HCT116 (cell line): Measurements from ENCODE around the gene IL6R. TPM values are rescaled to one million over a fixed set of nuclear protein-coding genes. Genes with fewer than 3 reads are reported as not detected.

Source experiments
- ATAC-seq: fragments of 200-7000 bp; cut with Tn5 transposase; 2 replicates; pipeline ENCODE4 v1.9.1; 2020; ENCODE audit warnings: mild to moderate bottlenecking, moderate library complexity
- BruUV-seq: library from RNA; stranded (reverse); fragments of 400-500 nt; replicated peaks from 2 replicates; lab custom pipeline; 2021; lab: Mats Ljungman, UMichigan
- CTCF ChIA-PET: fragments of 300-600 bp; sonication (Branson Sonifier 250); formaldehyde crosslinking; loops from one replicate; lab custom pipeline; 2021; ENCODE audit warnings: antibody characterized with exemption; lab: Charles Lee
- POLR2A ChIA-PET: fragments of 300-600, 350-600 bp; sonication (Branson Sonifier 250); formaldehyde crosslinking; loops from one replicate; lab custom pipeline; 2021; ENCODE audit warnings: antibody characterized with exemption; lab: Charles Lee
- RAD21 ChIA-PET, 2 experiments: fragments of 300-600 bp; sonication (Branson Sonifier 250); formaldehyde crosslinking; loops; one replicate each; lab custom pipeline; 2023; ENCODE audit warnings: low total read pairs in 2 of 2; ENCODE audit not compliant: uncharacterized antibody in 2 of 2, unreplicated experiment in 2 of 2, low non-redundant PET in 1 of 2; lab: Charles Lee
- DNase-seq: peaks from one replicate; pipeline ENCODE4 v3.0.0-alpha.2; 2010; ENCODE audit warnings: low read depth, low spot score
- H2AFZ ChIP-seq: fragments of 200-600 bp; shearing (Covaris generic), sonication (generic); 2 replicates; pipeline ENCODE4 v1.6.1; 2017; ENCODE audit warnings: low read depth, mixed run types, mixed read lengths, antibody characterized with exemption, low read length; ENCODE audit not compliant: poor library complexity, severe bottlenecking
- H3K27ac ChIP-seq: 2 replicates; pipeline ENCODE4 v1.5.1; 2012; ENCODE audit warnings: low read depth, low read length
- H3K27me3 ChIP-seq: fragments of 200-600 bp; sonication (generic); 2 replicates; pipeline ENCODE4 v1.6.1; 2016; ENCODE audit warnings: mixed run types, low read length, mixed read lengths; ENCODE audit not compliant: insufficient read depth
- H3K36me3 ChIP-seq, 2 experiments: fragments of 200-500 bp in 1 of 2; fragments of 200-600 bp in 1 of 2; sonication (Bioruptor generic) in 1 of 2; sonication (generic) in 1 of 2; 2 replicates each; pipeline versions ENCODE4 v1.5.1 to v1.6.1; 2014 to 2016; ENCODE audit warnings: low read length in 2 of 2, inconsistent platforms in 1 of 2, mixed read lengths in 1 of 2, mixed run types in 1 of 2; ENCODE audit not compliant: insufficient read depth in 2 of 2, control insufficient read depth in 1 of 2
- H3K4me1 ChIP-seq, 2 experiments: fragments of 200-600 bp in 1 of 2; sonication (generic) in 1 of 2; 2 replicates each; pipeline versions ENCODE4 v1.5.1 to v1.6.1; 2012 to 2017; ENCODE audit warnings: low read length in 2 of 2, inconsistent platforms in 1 of 2, mild to moderate bottlenecking in 1 of 2, mixed read lengths in 1 of 2, mixed run types in 1 of 2, moderate library complexity in 1 of 2; ENCODE audit not compliant: insufficient read depth in 2 of 2, control insufficient read depth in 1 of 2
- H3K4me2 ChIP-seq: fragments of 200-600 bp; sonication (generic); 2 replicates; pipeline ENCODE4 v1.6.1; 2017; ENCODE audit warnings: mixed run types, low read length, mixed read lengths
- H3K4me3 ChIP-seq, 2 experiments: fragments of 200-600 bp in 1 of 2; sonication (generic) in 1 of 2; replicated peaks in 1 of 2; 2 replicates each; pipeline ENCODE4 v1.5.1; 2011 to 2016; ENCODE audit warnings: low read length in 2 of 2, control low read depth in 1 of 2, low read depth in 1 of 2, mild to moderate bottlenecking in 1 of 2, mixed read lengths in 1 of 2, mixed run types in 1 of 2
- H3K79me2 ChIP-seq: fragments of 200-600 bp; sonication (generic); 2 replicates; pipeline ENCODE4 v1.6.1; 2017; ENCODE audit warnings: mild to moderate bottlenecking, mixed run types, low read length, moderate library complexity, mixed read lengths; ENCODE audit not compliant: insufficient read depth
- H3K9ac ChIP-seq: fragments of 200-600 bp; sonication (generic); 2 replicates; pipeline ENCODE4 v1.6.1; 2016; ENCODE audit warnings: low read length, mixed read lengths
- H3K9me2 ChIP-seq: fragments of 200-600 bp; sonication (generic), shearing (Covaris generic); 2 replicates; pipeline ENCODE4 v1.6.1; 2017; ENCODE audit warnings: mixed run types, mild to moderate bottlenecking, moderate library complexity; ENCODE audit not compliant: insufficient read depth
- H3K9me3 ChIP-seq, 2 experiments: fragments of 200-500 bp in 1 of 2; fragments of 200-600 bp in 1 of 2; sonication (Bioruptor generic) in 1 of 2; sonication (generic) in 1 of 2; 2 replicates each; pipeline ENCODE4 v1.6.1; 2014 to 2017; ENCODE audit warnings: low read length in 2 of 2, mixed read lengths in 2 of 2, inconsistent platforms in 1 of 2, low read depth in 1 of 2, mild to moderate bottlenecking in 1 of 2, mixed run types in 1 of 2, moderate library complexity in 1 of 2; ENCODE audit not compliant: control insufficient read depth in 1 of 2, insufficient read depth in 1 of 2
- H4K20me1 ChIP-seq: fragments of 200-600 bp; sonication (generic), shearing (Covaris generic); 2 replicates; pipeline ENCODE4 v1.6.1; 2017; ENCODE audit warnings: mixed run types, mild to moderate bottlenecking, moderate library complexity; ENCODE audit not compliant: insufficient read depth
- CTCF ChIP-seq, 3 experiments: fragments of 200-600 bp in 1 of 3; sonication (generic) in 1 of 3; IDR thresholded peaks in 2 of 3; conservative IDR thresholded peaks in 1 of 3; 2 replicates each; pipeline ENCODE4 v1.5.1; 2012 to 2017; ENCODE audit warnings: low read depth in 2 of 3, low read length in 2 of 3, antibody characterized with exemption in 1 of 3, borderline replicate concordance in 1 of 3, control low read depth in 1 of 3, mild to moderate bottlenecking in 1 of 3, mixed read lengths in 1 of 3, mixed run types in 1 of 3, moderate library complexity in 1 of 3; ENCODE audit not compliant: insufficient read depth in 1 of 3
- EZH2 ChIP-seq: fragments of 200-600 bp; sonication (generic); IDR thresholded peaks from 2 replicates; pipeline ENCODE4 v1.6.1; 2017; ENCODE audit warnings: antibody characterized with exemption, mixed run types
- FOSL1 ChIP-seq: IDR thresholded peaks from 2 replicates; pipeline ENCODE4 v1.6.1; 2012; ENCODE audit warnings: low read depth
- JUND ChIP-seq: IDR thresholded peaks from 2 replicates; pipeline ENCODE4 v1.6.1; 2012
- MAX ChIP-seq: IDR thresholded peaks from 2 replicates; pipeline ENCODE4 v1.6.1; 2012
- POLR2A ChIP-seq: IDR thresholded peaks from 2 replicates; pipeline ENCODE4 v1.7.0; 2011; ENCODE audit warnings: borderline replicate concordance; ENCODE audit not compliant: insufficient read depth, insufficient read length; ENCODE audit errors: extremely low read depth
- SIN3A ChIP-seq: IDR thresholded peaks from 2 replicates; pipeline ENCODE4 v1.6.1; 2012; ENCODE audit warnings: low read depth
- TCF7L2 ChIP-seq: IDR thresholded peaks from 2 replicates; pipeline ENCODE4 v1.7.0; 2011; ENCODE audit warnings: borderline replicate concordance, inconsistent platforms; ENCODE audit not compliant: insufficient read depth, insufficient read length; ENCODE audit errors: extremely low read depth
- ZBTB33 ChIP-seq: IDR thresholded peaks from 2 replicates; pipeline ENCODE4 v1.6.1; 2011; ENCODE audit warnings: mild to moderate bottlenecking, low read length, moderate library complexity; ENCODE audit not compliant: insufficient replicate concordance; ENCODE audit errors: extremely low read depth
- intact Hi-C: fragments of 100-400 bp; cut with micrococcal nuclease; formaldehyde crosslinking; loops from 2 replicates; pipeline ENCODE4 v1.10.0; 2022
- total RNA-seq: library from RNA; stranded (reverse); gene quantifications from one replicate; pipeline ENCODE4 v1.2.1, GENCODE V29; 2021; ENCODE audit not compliant: unreplicated experiment

Gene IL6R
- total RNA-seq, 1 experiment from 2014 or later = 6.8 TPM

GRCh38 chr1:154416471-154417337 is 11.6 kb downstream of the IL6R start:
- DNase-seq = no peak
- ChIA-PET POLR2A (interaction anchor here (0.6 to 0.8 kb wide), 3 partner anchors 9 to 223 kb away, joined by 3 read pairs; no protein-coding TSS in a partner anchor), RAD21 (interaction anchor here in 1 of 2 experiments (0.6 kb wide), 1 partner anchor 38 kb away, joined by 4 read pairs; no protein-coding TSS in a partner anchor), CTCF (no interaction called here)
- TF ChIP-seq EZH2 (no peak), TCF7L2 (no peak), SIN3A (no peak), JUND (no peak), POLR2A (no peak), ZBTB33 (no peak), MAX (no peak), FOSL1 (no peak), CTCF (IDR thresholded peaks at IDR 0.05 in 2 of 3, conservative IDR thresholded peaks at IDR 0.05 in 1 of 3; ENCODE audit: borderline replicate concordance in 1 of 3, insufficient read depth in 1 of 3, low read depth in 2 of 3, low read length in 2 of 3) (no peak)
- no peak overlapping the region for H3K27ac ChIP-seq
- peaks cover 40 to 49% of the 10 kb centered on the region in 2 experiments for H3K4me1 ChIP-seq
- H3K9ac ChIP-seq = no peak overlapping the region
- BruUV-seq = no TSS peak
- intact Hi-C loops = no loop called here
- no peaks in the 10 kb centered on the region for H3K79me2 ChIP-seq
- peak overlapping the region; percentile 78; the same call in 1 of the 2 replicates for H3K4me2 ChIP-seq
- H3K9me3 ChIP-seq = no peaks in the 10 kb centered on the region
- H3K27me3 ChIP-seq = no peaks in the 10 kb centered on the region
- H3K9me2 ChIP-seq = no peaks in the 10 kb centered on the region
- no peaks in the 10 kb centered on the region for H3K36me3 ChIP-seq
- no peak overlapping the region for H2AFZ ChIP-seq
- no peak overlapping the region for H3K4me3 ChIP-seq
- no peaks in the 10 kb centered on the region for H4K20me1 ChIP-seq
- no peak for ATAC-seq
